H1 (cell line): ENCODE measurements around the gene PDE4D. TPM values are rescaled to one million over a fixed set of nuclear protein-coding genes. Genes with fewer than 3 reads are reported as not detected.

ENCODE experiments used
- CTCF ChIA-PET: fragments of 300-600 bp; sonication (Branson Sonifier 250); formaldehyde crosslinking; loops from one replicate; lab custom pipeline; 2021; ENCODE audit not compliant: partially characterized antibody; lab: Charles Lee
- POLR2A ChIA-PET: fragments of 300-600 bp; sonication (Branson Sonifier 250); formaldehyde crosslinking; loops from one replicate; lab custom pipeline; 2021; ENCODE audit warnings: inconsistent platforms; ENCODE audit not compliant: partially characterized antibody; lab: Charles Lee
- DNase-seq, 2 experiments: peaks; one replicate each; pipeline versions ENCODE4 v3.0.0 to v3.0.0-alpha.2; 2010 to 2022; ENCODE audit warnings: low spot score in 2 of 2, low read depth in 1 of 2, mixed read lengths in 1 of 2
- FAIRE-seq: peaks from 2 replicates; lab custom pipeline; 2011; peaks lifted over from hg19 to GRCh38; lab: Jason Lieb, UNC
- H2AFZ ChIP-seq: 2 replicates; pipeline ENCODE4 v1.8.1; 2012; ENCODE audit warnings: low read length, inconsistent platforms
- H2AK5ac ChIP-seq: 2 replicates; pipeline ENCODE4 v1.6.1; 2013; ENCODE audit warnings: low read depth, low read length
- H2BK120ac ChIP-seq: replicated peaks from 2 replicates; pipeline ENCODE3; 2013; ENCODE audit warnings: low read depth, low read length, inconsistent platforms
- H2BK12ac ChIP-seq: 2 replicates; pipeline ENCODE4 v1.6.1; 2013; ENCODE audit warnings: low read depth, low read length
- H2BK15ac ChIP-seq: 2 replicates; pipeline ENCODE4 v1.6.1; 2013; ENCODE audit warnings: low read length
- H2BK20ac ChIP-seq: 2 replicates; pipeline ENCODE4 v1.6.1; 2013; ENCODE audit warnings: low read length
- H2BK5ac ChIP-seq: 2 replicates; pipeline ENCODE4 v1.6.1; 2013; ENCODE audit warnings: low read depth, low read length
- H3K14ac ChIP-seq: 2 replicates; pipeline ENCODE4 v1.6.1; 2013; ENCODE audit warnings: inconsistent platforms; ENCODE audit not compliant: insufficient read length
- H3K18ac ChIP-seq: 2 replicates; pipeline ENCODE4 v1.6.1; 2013; ENCODE audit warnings: low read length; ENCODE audit errors: extremely low read depth
- H3K23ac ChIP-seq: 2 replicates; pipeline ENCODE4 v1.6.1; 2013; ENCODE audit warnings: inconsistent platforms; ENCODE audit not compliant: insufficient read length
- H3K23me2 ChIP-seq: 2 replicates; pipeline ENCODE4 v1.6.1; 2013; ENCODE audit warnings: low read depth, low read length
- H3K27ac ChIP-seq: 2 replicates; pipeline ENCODE4 v1.6.1; 2011; ENCODE audit warnings: low read depth, low read length, inconsistent platforms
- H3K27me3 ChIP-seq, 4 experiments: replicated peaks in 1 of 4; 1 replicate in 1 of 4; 2 replicates in 3 of 4; pipeline versions ENCODE4 v1.6.1 to v1.8.1; 2011 to 2013; ENCODE audit warnings: low read length in 3 of 4, mild to moderate bottlenecking in 3 of 4, inconsistent platforms in 2 of 4, mixed read lengths in 2 of 4, moderate library complexity in 1 of 4; ENCODE audit not compliant: control insufficient read depth in 3 of 4, insufficient read depth in 3 of 4; ENCODE audit errors: extremely low read depth in 1 of 4
- H3K36me3 ChIP-seq, 4 experiments: 2 replicates each; pipeline versions ENCODE4 v1.6.1 to v1.8.1; 2011 to 2013; ENCODE audit warnings: mild to moderate bottlenecking in 4 of 4, low read length in 3 of 4, moderate library complexity in 2 of 4, control low read depth in 1 of 4, inconsistent platforms in 1 of 4; ENCODE audit not compliant: insufficient read depth in 4 of 4, control insufficient read depth in 2 of 4
- H3K4ac ChIP-seq: replicated peaks from 2 replicates; pipeline ENCODE3; 2013; ENCODE audit warnings: low read length, low read depth, mixed read lengths, inconsistent platforms; ENCODE audit not compliant: insufficient read length
- H3K4me1 ChIP-seq, 4 experiments: replicated peaks in 1 of 4; 1 replicate in 1 of 4; 2 replicates in 3 of 4; pipeline versions ENCODE4 v1.6.1 to v1.8.1; 2011 to 2013; ENCODE audit warnings: low read length in 3 of 4, inconsistent platforms in 2 of 4, mixed read lengths in 1 of 4; ENCODE audit not compliant: insufficient read depth in 4 of 4, control insufficient read depth in 3 of 4
- H3K4me2 ChIP-seq, 2 experiments: 2 replicates each; pipeline versions ENCODE4 v1.6.1 to v1.8.1; 2011 to 2013; ENCODE audit warnings: low read depth in 2 of 2, low read length in 2 of 2, control low read depth in 1 of 2, inconsistent platforms in 1 of 2, mild to moderate bottlenecking in 1 of 2; ENCODE audit not compliant: insufficient read depth in 1 of 2
- H3K4me3 ChIP-seq, 4 experiments: fragments of 200-600, 300-600 bp in 1 of 4; sonication (generic), shearing (Covaris generic), sonication (Bioruptor Twin) in 1 of 4; 2 replicates each; pipeline versions ENCODE4 v1.5.1 to v1.8.1; 2011 to 2016; ENCODE audit warnings: low read length in 4 of 4, low read depth in 3 of 4, control low read depth in 2 of 4, inconsistent platforms in 2 of 4, mild to moderate bottlenecking in 2 of 4, mixed read lengths in 1 of 4, moderate library complexity in 1 of 4; ENCODE audit not compliant: insufficient read depth in 2 of 4; ENCODE audit errors: extremely low read depth in 1 of 4
- H3K56ac ChIP-seq: replicated peaks from 2 replicates; pipeline ENCODE3; 2013; ENCODE audit warnings: low read depth, mild to moderate bottlenecking, mixed read lengths, low read length, inconsistent platforms; ENCODE audit not compliant: insufficient read length
- H3K79me1 ChIP-seq: 2 replicates; pipeline ENCODE4 v1.6.1; 2013; ENCODE audit warnings: low read depth, low read length, control low read depth
- H3K79me2 ChIP-seq, 2 experiments: 2 replicates each; pipeline versions ENCODE4 v1.6.1 to v1.8.1; 2012 to 2013; ENCODE audit warnings: low read length in 2 of 2, mild to moderate bottlenecking in 2 of 2, inconsistent platforms in 1 of 2; ENCODE audit not compliant: insufficient read depth in 2 of 2, control insufficient read depth in 1 of 2
- H3K9ac ChIP-seq, 4 experiments: replicated peaks in 1 of 4; 1 replicate in 1 of 4; 2 replicates in 3 of 4; pipeline versions ENCODE4 v1.6.1 to v1.8.1; 2011 to 2013; ENCODE audit warnings: low read depth in 3 of 4, low read length in 3 of 4, control low read depth in 2 of 4, mild to moderate bottlenecking in 2 of 4, moderate library complexity in 2 of 4, inconsistent platforms in 1 of 4; ENCODE audit errors: extremely low read depth in 1 of 4
- H3K9me3 ChIP-seq, 2 experiments: 2 replicates each; pipeline versions ENCODE4 v1.6.1 to v1.8.1; 2012 to 2013; ENCODE audit warnings: mild to moderate bottlenecking in 2 of 2, moderate library complexity in 2 of 2, control low read depth in 1 of 2, inconsistent platforms in 1 of 2, low read depth in 1 of 2, low read length in 1 of 2, mixed read lengths in 1 of 2; ENCODE audit not compliant: insufficient read depth in 2 of 2
- H4K20me1 ChIP-seq, 2 experiments: replicated peaks in 1 of 2; 2 replicates each; pipeline versions ENCODE3 to v1.8.1; 2011 to 2013; ENCODE audit warnings: inconsistent platforms in 2 of 2, low read length in 2 of 2, mild to moderate bottlenecking in 1 of 2; ENCODE audit not compliant: insufficient read depth in 2 of 2, control insufficient read depth in 1 of 2
- H4K5ac ChIP-seq: 2 replicates; pipeline ENCODE4 v1.6.1; 2013; ENCODE audit warnings: low read length, low read depth, mixed read lengths, inconsistent platforms; ENCODE audit not compliant: insufficient read length
- H4K8ac ChIP-seq: 2 replicates; pipeline ENCODE4 v1.8.0; 2013; ENCODE audit warnings: mild to moderate bottlenecking, moderate library complexity, low read length, inconsistent platforms; ENCODE audit not compliant: insufficient read depth; ENCODE audit errors: extremely low read depth
- H4K91ac ChIP-seq: replicated peaks from 2 replicates; pipeline ENCODE3; 2013; ENCODE audit warnings: low read length, mixed read lengths, inconsistent platforms; ENCODE audit not compliant: insufficient read length
- BACH1 ChIP-seq: IDR thresholded peaks from 2 replicates; pipeline ENCODE4 v1.6.1; 2012; ENCODE audit warnings: low read length, improper control_type of control experiment
- BRCA1 ChIP-seq: IDR thresholded peaks from 2 replicates; pipeline ENCODE4 v1.6.1; 2012; ENCODE audit warnings: low read depth, low read length, improper control_type of control experiment
- CBX8 ChIP-seq: fragments of 300-800, 300-1000 bp; sonication (generic); IDR thresholded peaks from 2 replicates; pipeline ENCODE4 v1.7.1; 2016; ENCODE audit warnings: low read depth, low read length, borderline replicate concordance
- EZH2 ChIP-seq: fragments of 200-600 bp; sonication (generic); IDR thresholded peaks from 2 replicates; pipeline ENCODE4 v1.7.1; 2012; ENCODE audit warnings: low read depth, mild to moderate bottlenecking, moderate library complexity, low read length, inconsistent platforms; ENCODE audit not compliant: severe bottlenecking
- HDAC2 ChIP-seq, 2 experiments: fragments of 300-600 bp in 1 of 2; sonication (generic) in 1 of 2; IDR thresholded peaks; 2 replicates each; pipeline ENCODE4 v1.6.1; 2011 to 2012; ENCODE audit warnings: low read depth in 2 of 2, low read length in 2 of 2, mild to moderate bottlenecking in 2 of 2, moderate library complexity in 2 of 2, borderline replicate concordance in 1 of 2, inconsistent platforms in 1 of 2
- RNF2 ChIP-seq: fragments of 200-900, 300-1000 bp; sonication (generic); IDR thresholded peaks from 2 replicates; pipeline ENCODE4 v1.7.1; 2016; ENCODE audit warnings: borderline replicate concordance, low read depth, mild to moderate bottlenecking, antibody characterized with exemption, low read length; ENCODE audit not compliant: poor library complexity, severe bottlenecking; ENCODE audit errors: missing control alignments
- ZNF274 ChIP-seq: IDR thresholded peaks from 2 replicates; pipeline ENCODE4 v1.7.0; 2012; ENCODE audit warnings: low read length, borderline replicate concordance; ENCODE audit errors: extremely low read depth
- WGBS, 2 experiments: shearing (Covaris generic) in 1 of 2; methylation state at CpG; one replicate each; pipeline versions ENCODE4 v1.1.6 to v1.1.7; 2013 to 2015; ENCODE audit warnings: low lambda C conversion rate in 2 of 2, mixed read lengths in 2 of 2, inconsistent platforms in 1 of 2, low coverage in 1 of 2, missing lambda C conversion rate in 1 of 2; ENCODE audit not compliant: insufficient replicate concordance in 2 of 2, insufficient coverage in 1 of 2, insufficient read length in 1 of 2; ENCODE audit errors: extremely low coverage in 1 of 2, missing lambda C conversion rate in 1 of 2; 5-methylcytosine and 5-hydroxymethylcytosine counted together
- polyA plus RNA-seq, 7 experiments: library from polyadenylated mRNA; depleted of rRNA in 3 of 7; stranded (reverse) in 5 of 7; unstranded in 2 of 7; fragments of >200 nt in 5 of 7; fragments of 200-250 nt in 2 of 7; gene quantifications; 1 replicate in 5 of 7; 2 replicates in 1 of 7; 4 replicates in 1 of 7; pipeline versions ENCODE4 v1.2.1 to v1.2.3, GENCODE V29; 2011 to 2013; ENCODE audit warnings: missing spikeins in 2 of 7, mixed read lengths in 2 of 7
- total RNA-seq: library from RNA; stranded (reverse); fragmentation: NEBNext Ultra II Directional; extraction: Animal tissue kit (Norgen Biotek cat#: 25700); gene quantifications from 2 replicates; pipeline ENCODE4 v1.2.1, GENCODE V29; 2021

Gene PDE4D
- total and polyA plus RNA-seq, 2 of the 8 experiments (the other 6 are each of a cell fraction or from before 2014, with no cell fraction given) = 2.3 to 3.7 TPM

DNA sequence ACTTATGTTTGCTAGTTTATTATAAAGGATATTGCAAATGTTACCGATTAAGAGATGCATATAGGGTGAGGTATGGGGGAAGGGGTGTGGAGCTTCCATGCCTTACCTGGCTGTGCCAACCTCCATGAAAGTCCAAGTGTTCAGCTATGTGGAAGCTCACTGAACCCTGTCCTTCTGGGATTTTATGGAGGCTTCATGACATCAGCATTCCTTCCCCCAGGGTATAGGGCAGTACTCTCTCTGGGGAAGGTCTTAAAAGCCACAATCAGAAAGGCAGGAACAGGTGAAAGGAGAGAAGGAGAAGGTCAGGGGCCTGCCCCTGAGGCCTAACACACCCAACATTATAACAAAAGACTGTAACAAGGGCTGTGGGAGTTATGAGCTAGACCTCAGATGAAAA is 592.6 kb downstream of the PDE4D start:
- Histone ChIP-seq H3K27ac (no peak overlapping the region), H4K8ac (no peak overlapping the region), H3K4me3 (no peak overlapping the region), H2BK12ac (no peak overlapping the region), H3K56ac (no peak overlapping the region), H2BK20ac (no peak overlapping the region), H3K14ac (no peak overlapping the region), H2BK120ac (no peak overlapping the region), H3K23ac (no peak overlapping the region), H3K23me2 (no peaks in the 10 kb centered on the region), H4K91ac (no peak overlapping the region), H2AFZ (no peak overlapping the region), H3K79me2 (no peaks in the 10 kb centered on the region), H3K4me1 (no peaks in the 10 kb centered on the region), H2BK15ac (no peak overlapping the region), H2AK5ac (no peak overlapping the region), H2BK5ac (no peak overlapping the region), H3K4ac (no peak overlapping the region), H3K18ac (no peak overlapping the region), H3K9me3 (no peaks in the 10 kb centered on the region), H4K5ac (no peak overlapping the region), H3K4me2 (no peak overlapping the region), H3K79me1 (no peaks in the 10 kb centered on the region), H3K9ac (no peak overlapping the region), H3K27me3 (no peaks in the 10 kb centered on the region), H3K36me3 (no peaks in the 10 kb centered on the region), H4K20me1 (no peaks in the 10 kb centered on the region)
- POLR2A ChIA-PET = no interaction called here
- no peak for FAIRE-seq
- no peak for DNase-seq
- TF ChIP-seq HDAC2 (IDR thresholded peaks at IDR 0.05; ENCODE audit: borderline replicate concordance in 1 of 2, low read depth in 2 of 2, low read length in 2 of 2) = no peak
- TF ChIP-seq EZH2 = no peak
- no peak for TF ChIP-seq ZNF274
- no peak for TF ChIP-seq CBX8
- no peak for TF ChIP-seq BACH1
- TF ChIP-seq RNF2 = no peak
- TF ChIP-seq BRCA1 = no peak
- WGBS, 2 experiments = 95% methylated on average over 1 of the region's 1 CpG; no CpG with 5 or more reads in 1 of the 2 experiments
- CTCF ChIA-PET = interaction anchor here (1.2 kb wide), 1 partner anchor 64 kb away, joined by 3 read pairs; no protein-coding TSS in a partner anchor
